WTC11 (cell line): Measurements from ENCODE around the gene SMIM22. TPM values are rescaled to one million over a fixed set of nuclear protein-coding genes. Genes with fewer than 3 reads are reported as not detected.
A peak's percentile ranks its signal among the peaks of the same experiment; 100 is the strongest.

Experiments
- ATAC-seq: fragments of 200-7000 bp; cut with Tn5 transposase; 2 replicates; pipeline ENCODE4 v1.10.0; 2021; ENCODE audit warnings: mild to moderate bottlenecking, moderate library complexity
- CTCF ChIA-PET: fragments of 300-600 bp; sonication (Branson Sonifier 250); formaldehyde crosslinking; loops from one replicate; lab custom pipeline; 2021; ENCODE audit warnings: antibody characterized with exemption; lab: Charles Lee
- POLR2A ChIA-PET: fragments of 350-600 bp; sonication (Branson Sonifier 250); formaldehyde crosslinking; loops from one replicate; lab custom pipeline; 2021; ENCODE audit warnings: antibody characterized with exemption; lab: Charles Lee
- DNase-seq: peaks from one replicate; pipeline ENCODE4 v3.0.0; 2021; ENCODE audit warnings: low spot score
- H3K27ac Mint-ChIP-seq: 2 replicates; pipeline ENCODE4 v1.8.0; 2021; ENCODE audit warnings: mixed read lengths
- H3K27me3 Mint-ChIP-seq: 2 replicates; pipeline ENCODE4 v1.8.0; 2021; ENCODE audit warnings: low read depth, mild to moderate bottlenecking, moderate library complexity, mixed read lengths
- H3K36me3 Mint-ChIP-seq: 2 replicates; pipeline ENCODE4 v1.8.0; 2021; ENCODE audit warnings: mixed read lengths
- H3K4me1 Mint-ChIP-seq: 2 replicates; pipeline ENCODE4 v1.8.0; 2022; ENCODE audit warnings: mixed read lengths
- H3K4me3 Mint-ChIP-seq: 2 replicates; pipeline ENCODE4 v1.8.0; 2021; ENCODE audit warnings: mild to moderate bottlenecking, moderate library complexity, mixed read lengths
- H3K9me3 Mint-ChIP-seq: 2 replicates; pipeline ENCODE4 v1.8.0; 2021; ENCODE audit warnings: mixed read lengths
- JAZF1 ChIP-seq: fragments of 250-450 bp; sonication (Bioruptor Pico); IDR thresholded peaks from 2 replicates; pipeline ENCODE4 v1.9.0; 2021; ENCODE audit warnings: moderate library complexity, mild to moderate bottlenecking, inconsistent platforms
- OVOL2 ChIP-seq: fragments of 250-450 bp; sonication (Bioruptor Pico); IDR thresholded peaks from 2 replicates; pipeline ENCODE4 v1.9.0; 2021; ENCODE audit warnings: mild to moderate bottlenecking, borderline replicate concordance
- TEAD4 ChIP-seq: sonication (generic); formaldehyde crosslinking; IDR thresholded peaks from 2 replicates; pipeline ENCODE4 v1.8.0; 2022; ENCODE audit warnings: mild to moderate bottlenecking, missing genetic modification reagents
- ZNF317 ChIP-seq: sonication (generic); formaldehyde crosslinking; IDR thresholded peaks from 2 replicates; pipeline ENCODE4 v1.8.1; 2023; ENCODE audit warnings: low read depth, mild to moderate bottlenecking, moderate library complexity, missing genetic modification reagents, borderline replicate concordance
- total RNA-seq: library from RNA; stranded (reverse); gene quantifications from 3 replicates; pipeline ENCODE4 v1.2.3, GENCODE V29; 2021
- TF ChIP-seq, protein P1 (sequence below): sonication (generic); formaldehyde crosslinking; IDR thresholded peaks from 2 replicates; pipeline ENCODE4 v1.8.1; 2023; ENCODE audit warnings: mild to moderate bottlenecking, missing genetic modification reagents, borderline replicate concordance
- TF ChIP-seq, protein P2 (sequence below): sonication (generic); formaldehyde crosslinking; IDR thresholded peaks from 2 replicates; pipeline ENCODE4 v1.8.1; 2023; ENCODE audit warnings: mild to moderate bottlenecking, moderate library complexity, missing genetic modification reagents
- TF ChIP-seq, protein P3 (sequence below): sonication (generic); formaldehyde crosslinking; IDR thresholded peaks from 2 replicates; pipeline ENCODE4 v1.8.0; 2022; ENCODE audit warnings: mild to moderate bottlenecking, missing genetic modification reagents
- TF ChIP-seq, protein P4 (sequence below): sonication (generic); formaldehyde crosslinking; IDR thresholded peaks from 2 replicates; pipeline ENCODE4 v1.8.1; 2022; ENCODE audit warnings: low read depth, mild to moderate bottlenecking, moderate library complexity, missing genetic modification reagents, borderline replicate concordance
- TF ChIP-seq, protein P5 (sequence below): fragments of 250-450 bp; sonication (Bioruptor Pico); IDR thresholded peaks from 2 replicates; pipeline ENCODE4 v1.9.0; 2021; ENCODE audit warnings: mild to moderate bottlenecking, borderline replicate concordance

SMIM22 gene
- total RNA-seq, 1 experiment from 2014 or later, result not detected

DNA sequence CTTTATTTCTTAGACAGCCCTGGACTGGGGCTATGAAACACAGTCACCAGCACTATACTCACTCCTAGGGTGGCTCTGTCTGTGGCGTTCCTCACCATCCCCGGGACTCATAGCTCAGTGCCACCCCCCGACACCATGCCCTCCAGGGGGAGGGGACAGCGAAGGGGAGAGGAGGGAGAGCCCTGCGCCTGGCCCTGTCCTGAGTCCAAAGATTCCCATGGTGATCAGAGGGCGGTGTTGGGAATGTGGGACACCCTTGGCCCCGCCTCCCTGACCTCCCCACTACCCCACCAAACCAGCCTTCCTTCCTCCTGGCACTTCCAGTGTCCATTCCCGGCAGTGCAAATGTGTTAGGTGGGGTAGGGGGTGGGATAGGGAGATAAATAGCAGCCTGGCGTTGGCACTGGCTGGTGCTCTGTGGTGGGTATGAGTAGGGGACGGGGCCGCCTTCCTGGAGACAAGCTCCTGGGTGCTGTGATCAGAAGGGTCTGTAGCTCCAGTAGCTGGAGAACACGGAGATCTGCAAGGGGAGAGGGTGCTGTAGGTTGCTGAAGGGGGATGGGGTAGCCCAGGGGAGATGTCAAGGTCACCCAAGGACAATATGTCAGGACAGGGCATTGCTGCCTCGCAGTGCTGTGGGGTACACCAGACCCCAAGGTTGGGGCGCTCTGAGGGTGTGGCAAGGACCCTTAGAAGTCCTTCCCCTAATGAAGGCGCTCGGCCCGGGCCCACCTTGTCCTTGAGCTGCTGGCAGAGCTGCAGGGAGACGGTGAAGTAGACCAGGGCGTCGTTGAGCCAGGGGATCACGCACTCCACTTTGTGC lies 2.0 kb downstream of the SMIM22 start:
- TF ChIP-seq OVOL2 (CRISPR knock-in tag), result no peak
- Mint-ChIP-seq H3K4me3 (no peak overlapping the region), H3K36me3 (peaks cover 4% of the 10 kb centered on the region; the same call in 1 of the 2 replicates), H3K9me3 (no peaks in the 10 kb centered on the region), H3K27ac (peak overlapping the region; percentile 78), H3K27me3 (no peaks in the 10 kb centered on the region), H3K4me1 (peaks cover 9% of the 10 kb centered on the region)
- POLR2A ChIA-PET, result no interaction called here
- CTCF ChIA-PET, result no interaction called here
- DNase-seq (no peak), ATAC-seq (no peak)

DNA sequence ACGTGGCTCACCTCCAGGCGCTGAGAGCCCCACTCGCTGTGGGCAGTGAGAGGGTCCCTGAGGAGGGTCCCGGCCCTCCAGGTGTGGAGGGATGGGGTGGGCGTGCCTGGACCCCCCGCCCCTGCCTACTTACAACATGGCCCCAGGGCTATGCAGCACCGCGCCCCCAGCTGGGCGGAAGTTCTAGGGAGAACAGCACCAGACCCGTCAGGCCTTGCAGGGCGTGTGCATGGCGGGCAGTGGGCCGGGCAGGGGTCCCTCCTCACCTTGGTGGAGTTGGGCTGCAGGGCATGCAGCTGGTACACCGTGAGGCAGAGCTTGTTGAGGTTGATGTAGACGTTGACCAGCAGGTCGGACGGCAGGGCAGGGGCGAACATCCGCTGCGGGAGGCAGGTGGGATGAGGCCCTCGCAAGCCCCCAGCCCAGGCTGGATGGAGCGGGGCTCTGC lies 2.7 kb downstream of the SMIM22 start:
- H3K27ac Mint-ChIP-seq, result no peak overlapping the region
- H3K27me3 Mint-ChIP-seq, result no peaks in the 10 kb centered on the region
- H3K9me3 Mint-ChIP-seq, result no peaks in the 10 kb centered on the region
- H3K4me1 Mint-ChIP-seq, result peaks cover 9% of the 10 kb centered on the region
- DNase-seq, result no peak
- TF ChIP-seq, protein P1, sequence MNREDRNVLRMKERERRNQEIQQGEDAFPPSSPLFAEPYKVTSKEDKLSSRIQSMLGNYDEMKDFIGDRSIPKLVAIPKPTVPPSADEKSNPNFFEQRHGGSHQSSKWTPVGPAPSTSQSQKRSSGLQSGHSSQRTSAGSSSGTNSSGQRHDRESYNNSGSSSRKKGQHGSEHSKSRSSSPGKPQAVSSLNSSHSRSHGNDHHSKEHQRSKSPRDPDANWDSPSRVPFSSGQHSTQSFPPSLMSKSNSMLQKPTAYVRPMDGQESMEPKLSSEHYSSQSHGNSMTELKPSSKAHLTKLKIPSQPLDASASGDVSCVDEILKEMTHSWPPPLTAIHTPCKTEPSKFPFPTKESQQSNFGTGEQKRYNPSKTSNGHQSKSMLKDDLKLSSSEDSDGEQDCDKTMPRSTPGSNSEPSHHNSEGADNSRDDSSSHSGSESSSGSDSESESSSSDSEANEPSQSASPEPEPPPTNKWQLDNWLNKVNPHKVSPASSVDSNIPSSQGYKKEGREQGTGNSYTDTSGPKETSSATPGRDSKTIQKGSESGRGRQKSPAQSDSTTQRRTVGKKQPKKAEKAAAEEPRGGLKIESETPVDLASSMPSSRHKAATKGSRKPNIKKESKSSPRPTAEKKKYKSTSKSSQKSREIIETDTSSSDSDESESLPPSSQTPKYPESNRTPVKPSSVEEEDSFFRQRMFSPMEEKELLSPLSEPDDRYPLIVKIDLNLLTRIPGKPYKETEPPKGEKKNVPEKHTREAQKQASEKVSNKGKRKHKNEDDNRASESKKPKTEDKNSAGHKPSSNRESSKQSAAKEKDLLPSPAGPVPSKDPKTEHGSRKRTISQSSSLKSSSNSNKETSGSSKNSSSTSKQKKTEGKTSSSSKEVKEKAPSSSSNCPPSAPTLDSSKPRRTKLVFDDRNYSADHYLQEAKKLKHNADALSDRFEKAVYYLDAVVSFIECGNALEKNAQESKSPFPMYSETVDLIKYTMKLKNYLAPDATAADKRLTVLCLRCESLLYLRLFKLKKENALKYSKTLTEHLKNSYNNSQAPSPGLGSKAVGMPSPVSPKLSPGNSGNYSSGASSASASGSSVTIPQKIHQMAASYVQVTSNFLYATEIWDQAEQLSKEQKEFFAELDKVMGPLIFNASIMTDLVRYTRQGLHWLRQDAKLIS, result no peak
- ATAC-seq, result no peak
- CTCF ChIA-PET, result no interaction called here
- POLR2A ChIA-PET, result no interaction called here
- peaks cover 4% of the 10 kb centered on the region; the same call in 1 of the 2 replicates for H3K36me3 Mint-ChIP-seq
- no peak overlapping the region for H3K4me3 Mint-ChIP-seq

DNA sequence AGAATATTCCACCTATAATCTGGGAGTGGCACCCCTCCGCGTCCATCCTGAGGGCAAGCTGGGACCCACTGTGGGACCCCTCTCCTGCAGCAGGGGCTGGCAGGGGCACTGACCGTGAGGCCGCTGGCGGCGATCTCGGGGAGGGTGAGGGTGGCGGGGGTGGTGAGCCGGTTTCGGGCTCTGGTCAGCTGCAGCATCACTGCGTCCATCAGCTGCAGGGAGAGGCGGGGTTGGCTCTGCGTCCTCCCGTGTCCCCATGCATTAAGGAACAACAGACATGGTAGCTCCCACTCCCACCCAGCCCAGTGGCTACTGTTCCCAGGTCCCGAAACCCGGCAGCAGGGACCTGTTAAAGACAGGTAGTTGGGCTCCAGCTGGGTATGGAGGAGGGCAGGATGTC lies 3.3 kb downstream of the SMIM22 start:
- no peaks in the 10 kb centered on the region for H3K27me3 Mint-ChIP-seq
- DNase-seq, result no peak
- no peak for ATAC-seq
- H3K4me1 Mint-ChIP-seq, result peaks cover 15% of the 10 kb centered on the region
- ChIA-PET POLR2A (no interaction called here), CTCF (no interaction called here)
- H3K27ac Mint-ChIP-seq, result no peak overlapping the region
- no peaks in the 10 kb centered on the region for H3K9me3 Mint-ChIP-seq
- H3K4me3 Mint-ChIP-seq, result no peak overlapping the region
- H3K36me3 Mint-ChIP-seq, result peaks cover 4% of the 10 kb centered on the region; the same call in 1 of the 2 replicates
- TF ChIP-seq TEAD4 (CRISPR knock-in tag), result no peak

DNA sequence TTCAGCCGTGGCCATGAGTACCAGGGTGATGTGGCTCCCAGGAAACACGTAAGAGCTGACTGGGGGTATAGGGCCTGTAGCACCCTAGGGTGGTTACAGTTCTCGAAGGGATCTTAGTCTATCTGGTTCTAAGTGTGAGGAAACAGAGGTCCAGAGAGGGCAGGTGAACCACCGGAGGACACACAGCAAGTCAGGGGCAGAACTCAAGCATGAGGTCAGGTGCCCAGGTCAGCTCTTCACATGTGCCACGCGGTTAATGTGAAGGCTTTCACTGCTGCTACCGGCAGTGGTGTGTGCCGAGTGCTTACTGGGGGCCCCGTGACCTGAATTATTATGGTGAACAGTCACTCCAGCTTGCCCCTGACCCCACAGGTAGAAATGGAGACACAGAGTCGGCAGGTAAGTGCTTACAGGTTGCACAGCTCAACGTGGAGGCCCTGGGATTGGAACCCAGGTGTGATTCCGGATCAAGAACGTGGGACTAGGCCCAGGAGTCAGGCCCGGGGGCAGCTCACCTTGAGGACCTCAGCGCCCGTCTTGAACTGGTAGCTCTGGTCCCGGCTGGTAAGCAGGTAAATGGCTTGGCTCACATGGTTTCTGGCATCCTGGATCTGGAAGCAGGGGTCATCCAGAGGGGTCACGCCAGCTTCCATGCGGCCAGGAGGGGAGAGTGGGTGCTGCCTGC lies 4.1 kb downstream of the SMIM22 start:
- ChIA-PET CTCF (no interaction called here), POLR2A (no interaction called here)
- Mint-ChIP-seq H3K36me3 (peaks cover 4% of the 10 kb centered on the region; the same call in 1 of the 2 replicates), H3K27ac (no peak overlapping the region), H3K4me3 (no peak overlapping the region), H3K27me3 (no peaks in the 10 kb centered on the region), H3K4me1 (peaks cover 18% of the 10 kb centered on the region), H3K9me3 (no peaks in the 10 kb centered on the region)
- DNase-seq, result no peak
- no peak for ATAC-seq
- no peak for TF ChIP-seq ZNF317 (CRISPR knock-in tag)
- TF ChIP-seq, protein P2, sequence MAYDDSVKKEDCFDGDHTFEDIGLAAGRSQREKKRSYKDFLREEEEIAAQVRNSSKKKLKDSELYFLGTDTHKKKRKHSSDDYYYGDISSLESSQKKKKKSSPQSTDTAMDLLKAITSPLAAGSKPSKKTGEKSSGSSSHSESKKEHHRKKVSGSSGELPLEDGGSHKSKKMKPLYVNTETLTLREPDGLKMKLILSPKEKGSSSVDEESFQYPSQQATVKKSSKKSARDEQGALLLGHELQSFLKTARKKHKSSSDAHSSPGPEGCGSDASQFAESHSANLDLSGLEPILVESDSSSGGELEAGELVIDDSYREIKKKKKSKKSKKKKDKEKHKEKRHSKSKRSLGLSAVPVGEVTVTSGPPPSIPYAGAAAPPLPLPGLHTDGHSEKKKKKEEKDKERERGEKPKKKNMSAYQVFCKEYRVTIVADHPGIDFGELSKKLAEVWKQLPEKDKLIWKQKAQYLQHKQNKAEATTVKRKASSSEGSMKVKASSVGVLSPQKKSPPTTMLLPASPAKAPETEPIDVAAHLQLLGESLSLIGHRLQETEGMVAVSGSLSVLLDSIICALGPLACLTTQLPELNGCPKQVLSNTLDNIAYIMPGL, result no peak
- TF ChIP-seq, protein P3, sequence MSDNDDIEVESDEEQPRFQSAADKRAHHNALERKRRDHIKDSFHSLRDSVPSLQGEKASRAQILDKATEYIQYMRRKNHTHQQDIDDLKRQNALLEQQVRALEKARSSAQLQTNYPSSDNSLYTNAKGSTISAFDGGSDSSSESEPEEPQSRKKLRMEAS, result no peak
- TF ChIP-seq, protein P4, sequence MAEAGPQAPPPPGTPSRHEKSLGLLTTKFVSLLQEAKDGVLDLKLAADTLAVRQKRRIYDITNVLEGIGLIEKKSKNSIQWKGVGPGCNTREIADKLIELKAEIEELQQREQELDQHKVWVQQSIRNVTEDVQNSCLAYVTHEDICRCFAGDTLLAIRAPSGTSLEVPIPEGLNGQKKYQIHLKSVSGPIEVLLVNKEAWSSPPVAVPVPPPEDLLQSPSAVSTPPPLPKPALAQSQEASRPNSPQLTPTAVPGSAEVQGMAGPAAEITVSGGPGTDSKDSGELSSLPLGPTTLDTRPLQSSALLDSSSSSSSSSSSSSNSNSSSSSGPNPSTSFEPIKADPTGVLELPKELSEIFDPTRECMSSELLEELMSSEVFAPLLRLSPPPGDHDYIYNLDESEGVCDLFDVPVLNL, result no peak
- TF ChIP-seq, protein P1, result no peak
- TF ChIP-seq, protein P5, sequence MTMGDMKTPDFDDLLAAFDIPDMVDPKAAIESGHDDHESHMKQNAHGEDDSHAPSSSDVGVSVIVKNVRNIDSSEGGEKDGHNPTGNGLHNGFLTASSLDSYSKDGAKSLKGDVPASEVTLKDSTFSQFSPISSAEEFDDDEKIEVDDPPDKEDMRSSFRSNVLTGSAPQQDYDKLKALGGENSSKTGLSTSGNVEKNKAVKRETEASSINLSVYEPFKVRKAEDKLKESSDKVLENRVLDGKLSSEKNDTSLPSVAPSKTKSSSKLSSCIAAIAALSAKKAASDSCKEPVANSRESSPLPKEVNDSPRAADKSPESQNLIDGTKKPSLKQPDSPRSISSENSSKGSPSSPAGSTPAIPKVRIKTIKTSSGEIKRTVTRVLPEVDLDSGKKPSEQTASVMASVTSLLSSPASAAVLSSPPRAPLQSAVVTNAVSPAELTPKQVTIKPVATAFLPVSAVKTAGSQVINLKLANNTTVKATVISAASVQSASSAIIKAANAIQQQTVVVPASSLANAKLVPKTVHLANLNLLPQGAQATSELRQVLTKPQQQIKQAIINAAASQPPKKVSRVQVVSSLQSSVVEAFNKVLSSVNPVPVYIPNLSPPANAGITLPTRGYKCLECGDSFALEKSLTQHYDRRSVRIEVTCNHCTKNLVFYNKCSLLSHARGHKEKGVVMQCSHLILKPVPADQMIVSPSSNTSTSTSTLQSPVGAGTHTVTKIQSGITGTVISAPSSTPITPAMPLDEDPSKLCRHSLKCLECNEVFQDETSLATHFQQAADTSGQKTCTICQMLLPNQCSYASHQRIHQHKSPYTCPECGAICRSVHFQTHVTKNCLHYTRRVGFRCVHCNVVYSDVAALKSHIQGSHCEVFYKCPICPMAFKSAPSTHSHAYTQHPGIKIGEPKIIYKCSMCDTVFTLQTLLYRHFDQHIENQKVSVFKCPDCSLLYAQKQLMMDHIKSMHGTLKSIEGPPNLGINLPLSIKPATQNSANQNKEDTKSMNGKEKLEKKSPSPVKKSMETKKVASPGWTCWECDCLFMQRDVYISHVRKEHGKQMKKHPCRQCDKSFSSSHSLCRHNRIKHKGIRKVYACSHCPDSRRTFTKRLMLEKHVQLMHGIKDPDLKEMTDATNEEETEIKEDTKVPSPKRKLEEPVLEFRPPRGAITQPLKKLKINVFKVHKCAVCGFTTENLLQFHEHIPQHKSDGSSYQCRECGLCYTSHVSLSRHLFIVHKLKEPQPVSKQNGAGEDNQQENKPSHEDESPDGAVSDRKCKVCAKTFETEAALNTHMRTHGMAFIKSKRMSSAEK (CRISPR knock-in tag), result no peak
- no peak for TF ChIP-seq JAZF1
